GM21423 (cell line): ENCODE measurements around the gene PRMT5.

ENCODE experiments used
- ATAC-seq: cut with Tn5 transposase; IDR thresholded peaks from one replicate; pipeline ENCODE4 v1.9.1; 2021; ENCODE audit warnings: mild to moderate bottlenecking, moderate library complexity; ENCODE audit not compliant: unreplicated experiment

The PRMT5 gene

GRCh38 chr14:22898302-22899090 lies 30.7 kb downstream of the PRMT5 start:
- no peak for ATAC-seq

- ATAC-seq: no peak
Observed at GRCh38 chr14:22897357-22897756, 31.8 kb downstream of the PRMT5 start.

- ATAC-seq: no peak
Observed at GRCh38 chr14:22896760-22897159, 32.4 kb downstream of the PRMT5 start.

GRCh38 chr14:22896356-22896755 lies 32.8 kb downstream of the PRMT5 start:
- no peak for ATAC-seq

- ATAC-seq: no peak
Observed at GRCh38 chr14:22895402-22895801, 33.8 kb downstream of the PRMT5 start.

GRCh38 chr14:22893706-22894105 lies 35.5 kb downstream of the PRMT5 start:
- no peak for ATAC-seq

- no peak for ATAC-seq
Observed at GRCh38 chr14:22892488-22892887, 36.7 kb downstream of the PRMT5 start.

- no peak for ATAC-seq
Observed at GRCh38 chr14:22890416-22890815, 38.8 kb downstream of the PRMT5 start.

- ATAC-seq: no peak
Observed at GRCh38 chr14:22888662-22889061, 40.5 kb downstream of the PRMT5 start.

GRCh38 chr14:22887990-22888378 lies 41.2 kb downstream of the PRMT5 start:
- ATAC-seq: peak; percentile 38

- ATAC-seq: peak; percentile 30
Observed at GRCh38 chr14:22887260-22887989, 41.8 kb downstream of the PRMT5 start.

- ATAC-seq: peak; percentile 44
Observed at GRCh38 chr14:22886500-22887259, 42.5 kb downstream of the PRMT5 start.

- ATAC-seq: no peak
Observed at GRCh38 chr14:22885975-22886374, 43.2 kb downstream of the PRMT5 start.

GRCh38 chr14:22884738-22885523 lies 44.2 kb downstream of the PRMT5 start:
- no peak for ATAC-seq

- ATAC-seq: no peak
Observed at GRCh38 chr14:22884076-22884737, 45.0 kb downstream of the PRMT5 start.

GRCh38 chr14:22883173-22883976 lies 45.8 kb downstream of the PRMT5 start, which contains the start of gene REM2:
TSS of gene REM2 (plus strand) at chr14:22883222. CDS start at chr14:22883288, 66 bp downstream.
- no peak for ATAC-seq

- ATAC-seq: no peak
Observed at GRCh38 chr14:22882529-22883172, 46.5 kb downstream of the PRMT5 start.

GRCh38 chr14:22882064-22882463 lies 47.1 kb downstream of the PRMT5 start:
- ATAC-seq: no peak
